ENCODE measurements around the gene WNT8B.

Gene WNT8B

DNA sequence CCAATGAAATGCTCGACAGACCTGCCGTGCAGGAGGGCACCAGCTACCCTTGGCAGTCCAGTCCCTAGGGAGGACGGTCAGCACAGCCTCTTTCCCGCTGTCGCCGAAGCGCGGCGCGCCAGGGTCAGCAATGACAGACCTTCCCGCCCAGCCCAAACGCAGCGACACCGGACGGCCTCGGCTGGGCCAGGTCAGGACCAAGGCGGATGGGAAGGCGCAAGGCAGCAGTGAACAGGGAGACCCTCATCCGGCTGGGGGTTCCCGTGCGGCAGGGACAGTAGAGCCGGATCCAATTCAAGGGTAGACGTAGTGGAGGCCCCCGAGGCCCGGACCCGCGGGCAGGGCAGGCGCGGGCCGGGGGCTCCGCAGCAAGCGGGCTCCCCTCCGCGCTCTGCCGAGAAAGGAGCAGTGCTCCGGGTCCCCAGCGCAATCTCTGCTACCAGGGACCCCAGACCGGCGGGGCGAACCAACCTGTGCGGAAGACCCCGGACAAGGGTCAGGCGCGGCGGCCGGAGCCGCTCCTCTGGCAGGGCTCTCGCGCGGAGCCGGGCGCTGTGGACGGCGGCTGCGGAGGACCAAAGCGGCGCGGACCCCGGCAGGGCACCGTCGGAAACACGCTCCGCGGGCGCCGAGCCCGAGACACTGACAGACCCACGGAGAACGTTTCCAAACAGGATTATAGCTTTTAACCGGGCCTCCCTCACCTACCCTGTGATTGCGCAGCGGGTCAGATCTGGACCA, 56.7 kb downstream of the WNT8B start, which contains the start of gene SEC31B:
SEC31B (minus strand) TSS at position 551 of the 741 bp plus-strand sequence. CDS start 2,909 bp downstream, outside the sequence.
- DNase-seq (ENCODE audit: low spot score): no peak

- no peak for DNase-seq (ENCODE audit: low spot score)
These were observed 58.0 kb downstream of the WNT8B start for GRCh38 chr10:100520811-100521210.

DNA sequence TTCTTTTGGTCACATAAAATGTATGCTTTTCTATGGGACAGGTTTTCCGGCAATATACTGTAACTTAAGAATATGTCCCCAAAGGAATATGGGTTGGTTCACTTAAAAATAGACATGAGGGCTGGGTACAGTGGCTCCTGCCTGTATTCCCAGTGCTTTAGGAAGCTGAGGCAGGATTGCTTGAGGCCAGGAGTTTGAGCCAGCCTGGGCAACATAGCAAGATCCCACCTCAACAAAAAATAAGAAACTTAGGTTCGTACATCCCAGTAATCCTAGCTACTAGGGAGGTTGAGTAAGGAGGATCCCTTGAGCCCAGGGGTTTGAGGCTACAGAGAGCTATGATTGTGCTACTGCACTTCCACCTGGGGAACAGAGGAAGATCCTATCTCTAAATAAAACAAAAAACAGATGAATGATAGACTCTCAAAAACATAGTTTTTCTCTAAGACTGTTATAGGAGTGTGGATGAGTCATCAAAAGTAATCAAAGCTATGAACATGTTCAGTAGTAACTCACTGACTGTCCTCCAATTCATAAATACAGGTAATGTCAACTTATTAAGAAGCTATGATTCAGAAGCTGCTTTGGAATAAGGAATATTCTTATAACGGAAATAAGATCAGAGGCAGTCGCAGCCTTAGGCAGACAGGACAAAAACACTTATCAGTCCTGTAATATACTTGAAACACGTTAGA, 59.4 kb downstream of the WNT8B start:
- DNase-seq (ENCODE audit: low spot score): no peak

- DNase-seq (ENCODE audit: low spot score): no peak
These were observed 60.1 kb downstream of the WNT8B start for GRCh38 chr10:100522945-100523344.

GRCh38 chr10:100524206-100524605, 61.4 kb downstream of the WNT8B start:
- DNase-seq (ENCODE audit: low spot score): no peak

DNA sequence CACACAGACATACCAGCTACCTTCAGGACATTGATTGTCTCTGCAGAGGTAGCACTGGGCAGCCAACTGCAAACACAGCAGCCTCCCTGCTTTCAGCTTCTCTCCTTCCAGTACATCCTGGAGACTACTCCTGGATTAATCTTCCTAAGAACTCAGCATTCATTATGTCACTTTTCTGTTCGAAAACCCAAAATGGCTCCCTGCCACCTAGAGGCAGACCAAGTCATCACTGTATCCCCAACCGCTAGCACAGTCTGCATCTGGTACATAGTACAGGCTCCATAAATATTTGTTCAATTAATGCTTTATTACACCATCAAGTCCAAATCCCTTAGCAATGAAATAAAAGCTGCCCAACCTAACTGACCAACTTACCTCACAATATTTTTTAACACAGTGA, 61.8 kb downstream of the WNT8B start:
- no peak for DNase-seq (ENCODE audit: low spot score)

DNA sequence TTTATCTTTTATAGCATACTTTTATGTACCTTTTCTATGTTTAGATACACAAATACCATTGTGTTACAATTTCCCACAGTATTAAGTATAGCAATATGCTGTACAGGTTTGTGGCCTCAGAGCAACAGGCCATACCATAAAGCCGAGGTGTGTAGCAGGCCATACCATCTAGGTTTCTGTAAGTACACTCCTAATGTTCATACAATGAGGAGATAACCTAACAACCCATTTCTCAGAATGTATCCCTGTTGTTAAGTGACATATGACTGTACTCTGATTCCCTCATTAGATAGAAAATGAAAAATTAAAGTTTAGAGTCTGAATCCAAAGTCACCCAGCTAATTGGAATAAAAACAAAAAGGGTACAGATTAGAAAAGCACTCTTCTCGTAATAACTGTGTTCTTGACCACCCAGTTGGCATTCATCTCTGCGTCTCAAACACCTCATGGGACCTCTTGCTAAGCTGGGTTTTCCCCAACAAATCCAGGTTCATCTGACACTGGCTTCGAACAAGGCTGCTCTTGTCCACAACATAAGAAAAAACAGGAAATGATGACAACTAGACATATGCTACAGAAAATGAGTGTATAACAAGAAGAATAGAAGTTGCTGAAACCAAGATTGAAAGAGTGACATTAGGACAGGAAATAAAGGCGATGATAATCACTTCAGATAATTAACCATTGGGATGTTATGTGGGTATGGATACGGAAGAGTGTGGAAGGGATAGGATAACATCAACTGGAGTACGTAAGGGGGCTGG, 65.5 kb downstream of the WNT8B start:
- DNase-seq (ENCODE audit: low spot score): peak; percentile 8

- no peak for DNase-seq (ENCODE audit: low spot score)
These were observed 66.2 kb downstream of the WNT8B start for GRCh38 chr10:100528921-100529474.

DNA sequence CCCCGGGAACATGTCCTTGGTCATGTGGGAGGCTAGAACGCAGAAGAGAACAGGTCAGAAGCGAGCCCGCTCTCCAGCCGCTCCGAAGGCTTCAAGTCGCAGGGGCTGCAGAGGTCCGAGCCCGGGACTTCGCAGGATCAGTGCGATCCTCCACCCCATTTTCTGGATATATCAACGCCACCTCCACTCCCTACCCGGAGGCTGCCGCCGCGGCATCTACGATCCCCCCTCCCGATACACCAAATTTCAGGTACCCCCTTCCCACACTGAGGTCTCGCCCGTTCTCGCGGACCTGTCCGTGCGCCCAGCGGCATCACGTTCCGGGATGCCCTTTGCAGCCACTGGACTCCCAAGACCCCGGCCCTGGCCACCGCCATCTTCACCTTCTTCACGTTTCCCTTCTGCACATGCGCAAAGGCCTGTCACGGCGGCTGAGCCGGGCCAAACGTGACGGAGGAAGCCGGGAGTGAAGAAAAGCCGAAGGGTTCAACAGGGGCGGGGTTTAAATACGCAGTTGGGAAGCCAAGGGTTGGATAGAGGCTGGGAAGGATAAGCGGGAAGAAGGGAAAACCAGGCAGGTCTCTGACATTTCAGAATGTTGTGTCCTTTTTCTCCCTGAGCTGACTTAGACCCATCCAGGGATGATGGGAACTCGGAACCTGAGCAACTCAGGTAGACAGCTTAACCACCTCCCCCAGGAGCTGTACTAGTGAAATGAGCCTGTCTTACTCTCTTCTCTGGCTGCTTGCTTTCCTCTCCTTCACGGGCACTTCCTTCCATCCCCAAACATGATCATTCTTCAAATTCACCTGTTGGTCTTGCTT, 66.9 kb downstream of the WNT8B start, which contains the start of gene NDUFB8:
NDUFB8 (minus strand) TSS at position 397 of the 824 bp plus-strand sequence; CDS start at position 377, 20 bp downstream.
- peak; percentile 86 for DNase-seq (ENCODE audit: low spot score)

GRCh38 chr10:100531761-100532160, 69.0 kb downstream of the WNT8B start:
- DNase-seq (ENCODE audit: low spot score): no peak
